GM12875 (cell line): ENCODE measurements around the gene GNG11.

Experiments
- H3K4me3 ChIP-seq: one replicate; pipeline ENCODE4 v1.5.1; 2011; ENCODE audit warnings: low read depth, low read length, control low read depth
- CTCF ChIP-seq: IDR thresholded peaks from 2 replicates; pipeline ENCODE4 v1.5.1; 2011; ENCODE audit warnings: low read depth, mild to moderate bottlenecking, control low read depth, inconsistent platforms, low read length, moderate library complexity, borderline replicate concordance; ENCODE audit not compliant: insufficient read depth

The GNG11 gene

DNA sequence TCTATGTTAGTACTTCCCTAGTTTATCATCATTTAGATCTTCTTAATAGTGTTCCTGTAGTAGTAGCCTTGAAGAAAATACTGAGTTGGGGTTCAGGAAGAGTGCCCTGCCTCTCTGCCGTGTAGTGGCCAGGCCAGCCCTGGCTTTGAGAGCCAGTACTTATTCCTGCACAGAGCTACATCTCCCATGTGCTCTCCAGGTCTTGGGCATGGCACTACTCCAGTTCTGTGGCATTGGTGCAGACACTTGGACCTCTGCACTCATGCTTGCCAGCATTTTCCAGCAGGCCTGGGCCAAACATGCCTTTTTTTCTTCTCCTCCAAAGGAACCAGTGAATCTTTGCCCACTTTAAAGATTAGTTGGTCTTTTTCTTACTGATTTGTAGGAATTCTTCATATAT lies 5.3 kb downstream of the GNG11 start:
- no peak for TF ChIP-seq CTCF
- no peak overlapping the region for H3K4me3 ChIP-seq

- TF ChIP-seq CTCF = no peak
- H3K4me3 ChIP-seq = no peak overlapping the region
Observed at GRCh38 chr7:93927585-93927984, 6.0 kb downstream of the GNG11 start.

DNA sequence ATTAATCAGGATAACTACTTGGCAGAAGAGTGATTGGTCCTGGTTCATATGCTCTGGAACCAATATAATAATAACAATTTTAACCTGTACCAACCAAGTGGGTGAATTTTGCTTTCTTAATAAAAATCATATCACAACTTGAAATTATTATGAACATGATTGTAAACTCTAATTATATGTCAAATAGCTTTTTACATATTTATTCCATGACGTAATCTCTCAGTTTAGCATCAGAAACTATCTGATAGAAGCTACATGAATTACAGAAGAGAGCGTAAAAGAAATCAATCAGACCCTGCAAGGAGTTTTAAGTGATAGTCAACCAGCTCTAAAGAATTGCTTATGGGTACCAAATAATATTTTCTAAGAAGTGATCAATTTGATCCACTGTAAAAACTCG lies 10.1 kb downstream of the GNG11 start:
- no peak overlapping the region for H3K4me3 ChIP-seq
- TF ChIP-seq CTCF = no peak

DNA sequence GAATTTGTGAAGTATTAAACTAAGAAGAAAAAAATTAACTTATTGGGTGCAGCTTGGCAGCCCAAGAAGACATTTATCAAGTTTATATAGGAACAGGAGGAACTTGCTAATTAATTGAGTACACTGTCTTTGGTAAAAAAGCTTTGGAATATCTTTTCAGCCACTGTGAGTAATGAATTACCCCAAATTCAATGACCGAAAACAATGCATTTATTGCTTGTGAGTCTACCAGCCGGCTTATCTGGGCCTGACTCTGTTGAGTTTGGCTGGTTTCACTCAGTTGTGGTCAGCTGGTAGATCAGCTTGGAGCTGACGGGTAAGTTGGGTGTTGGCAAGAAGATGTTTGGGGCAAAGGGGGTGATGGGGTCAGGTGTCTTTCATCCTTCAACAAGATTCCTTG lies 11.6 kb downstream of the GNG11 start:
- no peak for TF ChIP-seq CTCF
- no peak overlapping the region for H3K4me3 ChIP-seq

DNA sequence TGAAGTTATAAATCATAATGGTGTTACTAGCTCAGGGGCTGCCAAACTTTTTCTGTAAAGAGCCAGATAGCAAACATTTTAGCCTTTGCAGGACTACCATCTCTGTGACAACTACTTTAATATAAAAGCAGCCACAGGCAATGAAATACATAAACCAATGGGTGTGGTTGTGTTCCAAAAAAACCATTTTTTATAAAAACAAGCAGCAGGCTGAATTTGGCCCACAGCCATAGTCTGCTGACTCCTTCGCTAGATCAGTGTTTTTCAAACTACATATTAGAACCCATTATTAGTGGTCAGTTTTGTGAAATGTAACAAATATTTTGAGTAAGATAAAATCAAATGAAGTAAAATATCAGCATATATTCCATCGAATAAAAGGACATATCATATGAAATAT lies 13.6 kb downstream of the GNG11 start:
- no peak overlapping the region for H3K4me3 ChIP-seq
- no peak for TF ChIP-seq CTCF

DNA sequence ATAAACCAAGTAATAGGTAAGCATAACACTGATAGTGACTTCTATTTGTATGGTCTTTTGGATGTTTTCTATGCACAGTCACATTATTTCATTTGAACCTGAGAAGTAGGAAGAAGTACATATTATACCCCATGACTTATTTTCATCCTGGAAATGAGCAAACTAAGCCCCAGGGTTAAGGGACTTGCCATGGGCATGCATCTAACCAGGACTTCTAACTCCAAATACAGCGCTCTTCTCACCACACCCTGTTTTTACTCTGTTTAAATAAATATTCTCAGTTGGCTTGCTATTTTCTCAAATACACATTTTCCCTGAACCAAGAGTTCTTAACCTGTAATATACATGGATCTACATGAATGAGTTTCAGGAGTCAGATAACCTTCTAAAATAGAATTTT lies 16.3 kb downstream of the GNG11 start:
- no peak for TF ChIP-seq CTCF
- H3K4me3 ChIP-seq = no peak overlapping the region

DNA sequence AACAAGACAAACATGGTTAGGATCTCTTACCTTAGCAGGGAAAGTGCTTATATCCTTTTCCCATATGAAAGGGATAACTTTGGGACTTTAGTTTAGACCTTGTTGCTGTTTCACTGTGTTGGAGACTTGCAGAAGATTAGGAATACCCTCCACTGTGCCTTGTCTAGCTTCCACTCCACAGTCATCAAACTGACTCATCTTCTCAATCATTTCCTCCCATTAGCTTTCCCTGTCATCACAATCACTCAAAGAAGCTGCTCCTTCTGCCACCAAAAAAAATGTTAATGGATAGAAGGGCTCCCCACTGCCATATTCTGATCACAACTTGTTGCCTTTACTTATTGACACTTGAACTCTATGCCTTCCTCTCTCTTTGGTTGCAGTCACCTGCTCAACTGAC lies 16.8 kb downstream of the GNG11 start:
- no peak for TF ChIP-seq CTCF
- H3K4me3 ChIP-seq = no peak overlapping the region

- no peak for TF ChIP-seq CTCF
- H3K4me3 ChIP-seq = no peak overlapping the region
Observed at GRCh38 chr7:93941945-93942344, 20.4 kb downstream of the GNG11 start.
